Gastrocnemius medialis (tissue), 4 donors: Measurements from ENCODE around the gene ENDOV.

Source experiments
- POLR2A ChIP-seq, 2 donors: fragments of 450-650 bp; IDR thresholded peaks; one replicate each; pipeline ENCODE4 v1.6.1; 2017; ENCODE audit warnings: antibody characterized with exemption in 2 of 2, mild to moderate bottlenecking in 2 of 2, moderate library complexity in 2 of 2
- TF ChIP-seq, protein P1 (sequence below), 5 experiments: fragments of 450-650 bp in 3 of 5; fragments of 200-600 bp in 2 of 5; sonication (generic) in 2 of 5; IDR thresholded peaks in 4 of 5; conservative IDR thresholded peaks in 1 of 5; 1 replicate in 4 of 5; 2 replicates in 1 of 5; pipeline ENCODE4 v1.5.1; 2016 to 2019; ENCODE audit warnings: antibody characterized with exemption in 5 of 5, mild to moderate bottlenecking in 3 of 5, moderate library complexity in 3 of 5

DNA sequence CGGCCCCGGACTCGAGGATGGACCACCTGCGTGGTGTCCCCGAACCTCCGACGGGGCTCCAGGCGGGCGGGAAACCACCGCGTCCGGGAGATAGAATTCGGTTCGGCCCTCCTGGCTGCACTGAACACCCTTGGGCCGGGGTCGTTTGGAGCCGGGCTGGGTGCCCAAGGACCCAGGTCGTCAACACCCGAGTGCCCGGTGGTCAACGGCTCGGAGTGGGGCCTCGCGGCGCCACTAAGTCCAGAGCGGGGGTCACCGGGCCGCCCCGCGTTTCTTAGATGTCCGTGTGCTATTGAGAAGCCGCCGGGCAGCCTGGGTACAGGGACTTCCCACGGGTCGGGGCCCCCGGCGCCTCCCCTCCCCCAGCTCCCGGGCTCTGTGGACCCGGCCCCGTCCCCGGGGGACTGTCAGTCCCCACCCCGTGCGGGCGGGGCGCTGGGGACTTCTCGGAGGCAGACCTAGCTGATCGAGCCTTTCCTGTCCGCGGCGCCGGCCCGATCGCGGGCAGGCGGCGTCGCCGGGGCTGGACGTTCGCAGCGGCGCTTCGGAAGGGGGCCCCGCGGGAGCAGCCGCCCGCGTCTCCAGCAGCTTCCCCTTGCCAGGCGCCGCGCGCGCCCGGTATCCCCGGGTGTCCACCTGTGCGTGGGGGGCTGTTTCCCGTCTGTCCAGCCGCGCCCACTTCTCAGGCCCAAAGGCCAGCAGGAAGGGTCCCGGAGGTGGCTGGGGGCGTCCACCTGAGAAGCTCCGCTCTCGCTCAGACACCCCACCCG is 62.1 kb downstream of the ENDOV start:
- TF ChIP-seq, protein P1, sequence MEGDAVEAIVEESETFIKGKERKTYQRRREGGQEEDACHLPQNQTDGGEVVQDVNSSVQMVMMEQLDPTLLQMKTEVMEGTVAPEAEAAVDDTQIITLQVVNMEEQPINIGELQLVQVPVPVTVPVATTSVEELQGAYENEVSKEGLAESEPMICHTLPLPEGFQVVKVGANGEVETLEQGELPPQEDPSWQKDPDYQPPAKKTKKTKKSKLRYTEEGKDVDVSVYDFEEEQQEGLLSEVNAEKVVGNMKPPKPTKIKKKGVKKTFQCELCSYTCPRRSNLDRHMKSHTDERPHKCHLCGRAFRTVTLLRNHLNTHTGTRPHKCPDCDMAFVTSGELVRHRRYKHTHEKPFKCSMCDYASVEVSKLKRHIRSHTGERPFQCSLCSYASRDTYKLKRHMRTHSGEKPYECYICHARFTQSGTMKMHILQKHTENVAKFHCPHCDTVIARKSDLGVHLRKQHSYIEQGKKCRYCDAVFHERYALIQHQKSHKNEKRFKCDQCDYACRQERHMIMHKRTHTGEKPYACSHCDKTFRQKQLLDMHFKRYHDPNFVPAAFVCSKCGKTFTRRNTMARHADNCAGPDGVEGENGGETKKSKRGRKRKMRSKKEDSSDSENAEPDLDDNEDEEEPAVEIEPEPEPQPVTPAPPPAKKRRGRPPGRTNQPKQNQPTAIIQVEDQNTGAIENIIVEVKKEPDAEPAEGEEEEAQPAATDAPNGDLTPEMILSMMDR (IDR thresholded peaks at IDR 0.05 in 4 of 5, conservative IDR thresholded peaks at IDR 0.05 in 1 of 5) = no peak
- TF ChIP-seq POLR2A (IDR thresholded peaks at IDR 0.05) = no peak
